G401 (cell line): ENCODE measurements around the gene COL16A1. TPM values are rescaled to one million over a fixed set of nuclear protein-coding genes. Genes with fewer than 3 reads are reported as not detected.

Experiments used
- DNase-seq: peaks from one replicate; pipeline ENCODE4 v3.0.0-alpha.2; 2015; ENCODE audit warnings: low spot score
- in situ Hi-C: cut with HindIII; loops from 2 replicates; pipeline ENCODE4 v1.10.0; 2016; ENCODE audit warnings: low sequenced_read_pairs, mixed read lengths
- total RNA-seq: library from RNA; depleted of rRNA; stranded (reverse); fragments of >200 nt; shearing (Covaris generic); gene quantifications from 2 replicates; pipeline ENCODE4 v1.2.3, GENCODE V29; 2014

Gene COL16A1
- total RNA-seq, 1 experiment from 2014 or later, result 50.5 TPM

DNA sequence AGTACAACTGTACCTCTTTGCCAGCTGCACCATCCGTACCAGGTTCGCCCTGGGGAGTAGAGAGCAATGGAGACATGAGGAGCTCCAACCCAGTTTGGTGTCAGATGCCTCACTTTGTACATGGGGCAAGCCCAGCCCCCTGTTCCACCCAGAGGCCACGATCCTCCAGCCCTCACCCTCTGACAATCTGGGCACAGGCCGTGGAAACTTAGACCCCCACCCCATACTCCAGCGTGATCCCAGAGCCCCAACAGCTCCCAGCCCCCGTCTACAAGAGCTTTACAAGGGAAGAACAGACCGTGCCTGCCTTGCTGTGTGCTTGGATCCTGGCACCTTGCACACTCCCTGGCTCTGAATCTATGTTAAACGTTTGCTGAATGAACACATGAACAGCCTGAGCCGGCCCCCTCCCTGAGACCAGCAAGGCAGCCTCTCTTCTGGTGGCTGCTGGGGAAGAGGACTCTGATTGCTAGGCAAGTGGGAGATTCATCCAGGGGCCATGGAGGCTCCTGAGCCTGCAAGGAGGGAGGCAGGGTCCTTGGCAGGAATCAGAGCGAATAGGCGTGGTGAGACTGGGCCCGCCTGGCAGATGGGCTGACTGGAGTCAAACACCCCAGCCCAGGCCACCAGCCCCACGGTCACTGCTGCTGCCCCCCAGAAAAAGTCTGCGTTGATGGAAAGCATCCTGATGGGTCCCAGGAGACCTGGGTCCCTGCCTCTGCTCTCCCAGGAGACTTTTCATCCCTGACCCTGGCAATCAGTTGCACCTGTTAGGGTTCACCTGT, 46.6 kb downstream of the COL16A1 start:
- no peak for DNase-seq
- in situ Hi-C loops, result no loop called here

DNA sequence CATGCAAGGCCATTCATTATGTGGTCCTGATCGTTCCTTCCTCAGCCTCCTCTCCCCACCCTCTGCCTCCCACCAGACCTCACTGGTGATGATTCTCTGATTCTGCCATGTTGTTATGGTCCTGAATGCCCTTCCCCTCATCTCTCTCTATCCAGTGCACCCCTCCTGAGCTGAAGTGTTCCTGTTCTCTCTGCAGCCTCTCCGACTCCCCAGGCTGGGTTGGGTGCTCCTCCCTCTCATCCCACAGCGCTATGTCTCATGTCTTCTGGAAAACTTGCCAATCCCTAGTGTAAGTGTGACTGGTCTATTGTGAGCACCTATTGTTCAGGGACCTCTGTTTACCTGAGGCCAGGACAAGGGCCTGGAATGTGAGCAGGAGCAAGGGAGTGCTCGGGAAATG, 48.1 kb downstream of the COL16A1 start:
- in situ Hi-C loops, result no loop called here
- no peak for DNase-seq

DNA sequence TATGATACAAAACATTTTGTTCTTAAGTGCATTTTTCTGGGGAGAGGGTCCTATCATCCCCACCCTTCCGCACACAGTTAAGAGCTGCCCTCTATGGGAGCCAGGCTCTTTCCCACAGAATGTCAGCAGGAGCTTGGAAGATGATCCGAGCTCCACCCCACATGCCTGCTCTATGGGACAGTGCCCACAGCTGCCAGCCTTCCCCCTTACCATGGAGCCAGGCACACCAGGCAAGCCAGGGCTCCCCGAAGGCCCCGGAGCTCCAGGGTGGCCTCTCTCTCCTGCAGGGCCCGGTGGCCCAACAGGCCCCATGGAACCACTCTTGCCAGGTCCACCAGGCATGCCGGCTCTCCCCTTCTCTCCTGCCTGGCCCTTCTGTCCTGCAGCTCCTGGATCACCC, 48.7 kb downstream of the COL16A1 start:
- in situ Hi-C loops, result no loop called here
- no peak for DNase-seq

DNA sequence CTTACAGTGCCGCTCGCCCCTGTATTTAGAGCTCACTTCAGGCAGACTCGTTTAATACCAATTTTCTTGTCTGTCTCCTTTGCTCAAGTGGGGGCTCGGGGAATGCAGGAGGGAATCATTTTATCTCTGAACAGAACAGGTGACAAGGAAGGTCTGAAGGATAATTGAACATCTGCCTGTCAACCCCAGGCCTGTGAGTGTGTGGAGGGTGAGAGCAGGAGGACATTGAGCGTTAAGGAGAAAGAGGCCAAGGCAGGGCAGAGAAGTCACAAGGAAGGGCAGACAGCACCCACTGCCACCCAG, 49.4 kb downstream of the COL16A1 start:
- in situ Hi-C loops, result no loop called here

DNA sequence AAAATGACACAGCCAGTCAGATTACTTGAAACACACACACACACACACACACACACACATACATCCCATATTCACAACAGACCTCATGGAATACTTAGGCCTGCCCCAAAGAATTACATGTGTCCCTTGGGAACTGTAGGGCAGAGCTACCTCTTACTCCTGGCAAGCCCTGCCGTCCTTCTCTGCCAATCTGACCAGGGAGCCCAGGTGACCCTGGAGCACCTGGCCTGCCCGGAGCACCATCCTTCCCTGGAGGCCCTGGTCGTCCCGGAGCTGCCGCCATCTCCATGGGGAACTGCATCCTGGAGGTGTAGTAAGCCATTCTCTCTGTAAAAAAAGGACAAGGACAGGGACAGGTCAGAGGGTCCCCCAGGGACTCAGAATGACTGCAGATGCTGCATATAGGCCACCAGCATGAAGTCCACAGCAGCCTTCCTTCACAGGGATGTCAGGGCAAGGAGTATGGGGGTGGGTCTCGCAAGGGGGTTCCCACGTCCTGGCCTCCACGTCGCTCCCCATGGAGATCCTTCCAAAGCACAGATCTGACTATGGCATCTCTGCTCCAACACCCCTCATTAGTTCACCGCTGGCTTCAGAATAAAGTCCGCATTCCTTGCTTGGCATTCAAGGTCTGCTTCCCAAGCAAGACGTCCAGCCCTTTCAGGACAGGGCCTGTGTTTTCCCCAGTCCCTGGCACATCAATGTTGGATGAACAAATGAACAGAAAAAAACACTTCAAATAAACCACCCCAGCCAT, 49.9 kb downstream of the COL16A1 start:
- in situ Hi-C loops, result no loop called here

More for the DNA sequence above, 49.4 kb downstream of the COL16A1 start:
- DNase-seq, result no peak

DNA sequence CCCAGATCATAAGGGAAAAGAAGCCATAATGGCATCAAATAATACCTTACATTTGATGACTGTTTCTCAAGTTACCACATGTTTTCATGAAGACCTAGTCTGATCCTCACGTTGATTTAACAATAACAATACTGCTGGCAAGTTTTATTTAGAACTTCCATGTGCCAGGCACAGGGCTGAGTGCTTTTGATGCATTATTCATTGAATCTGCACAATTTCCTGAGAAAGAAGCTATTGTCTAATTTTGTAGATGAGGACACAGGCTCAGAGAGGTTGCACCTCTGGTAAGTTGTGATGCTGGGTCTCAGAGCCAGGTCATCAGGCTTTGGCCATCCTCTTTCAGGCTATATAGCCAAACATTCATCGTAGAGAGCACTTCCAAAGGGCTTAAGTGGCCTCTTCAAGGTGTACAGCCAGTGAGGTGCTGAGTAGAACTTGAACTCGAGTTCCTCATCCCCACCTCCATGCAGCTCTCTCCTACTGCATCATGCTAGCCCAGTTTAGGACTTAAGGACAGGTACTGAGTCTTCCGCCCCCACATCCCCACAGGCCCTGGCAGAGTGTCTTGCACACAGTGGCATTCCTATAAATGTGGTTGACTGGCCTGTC, 50.8 kb downstream of the COL16A1 start:
- no peak for DNase-seq
- in situ Hi-C loops, result no loop called here

More for the DNA sequence above, 49.9 kb downstream of the COL16A1 start:
- DNase-seq, result no peak

DNA sequence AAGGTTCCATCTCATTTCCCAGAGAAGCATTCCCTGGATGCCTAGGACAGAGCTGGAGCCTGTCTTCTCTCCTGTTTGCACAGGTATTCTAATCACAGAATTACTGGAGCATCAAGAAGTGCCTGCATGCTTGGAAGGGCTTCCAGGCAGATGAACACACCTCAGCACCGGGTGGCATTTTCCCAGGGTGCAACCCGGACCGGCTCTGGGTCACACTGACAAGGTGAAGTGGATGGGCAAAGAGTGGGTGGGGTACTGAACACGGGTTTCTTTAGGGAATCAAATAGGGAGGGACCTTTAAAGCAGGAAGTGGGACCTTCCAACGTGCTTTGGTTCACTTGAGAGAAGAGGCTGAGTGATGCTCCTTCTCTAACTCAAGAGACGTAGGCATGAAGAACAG, 52.1 kb downstream of the COL16A1 start:
- DNase-seq, result no peak
- in situ Hi-C loops, result no loop called here

DNA sequence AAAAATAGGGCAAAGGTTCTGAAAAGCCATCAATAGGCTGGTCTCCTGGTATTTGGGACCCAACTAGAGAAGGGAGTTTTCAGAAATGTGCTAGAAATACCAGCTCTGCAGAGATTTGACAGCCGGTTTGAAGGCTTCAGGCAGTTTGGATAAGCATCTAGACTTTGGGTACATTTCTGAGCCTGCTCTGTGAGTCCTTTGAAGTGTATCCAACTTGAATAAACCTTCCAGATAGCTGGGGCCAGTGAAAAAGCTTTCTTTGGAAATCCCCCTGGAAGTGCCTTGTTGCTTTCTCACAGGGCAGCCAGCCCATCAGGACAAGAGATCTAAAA, 52.8 kb downstream of the COL16A1 start:
- DNase-seq, result no peak
- in situ Hi-C loops, result no loop called here

DNA sequence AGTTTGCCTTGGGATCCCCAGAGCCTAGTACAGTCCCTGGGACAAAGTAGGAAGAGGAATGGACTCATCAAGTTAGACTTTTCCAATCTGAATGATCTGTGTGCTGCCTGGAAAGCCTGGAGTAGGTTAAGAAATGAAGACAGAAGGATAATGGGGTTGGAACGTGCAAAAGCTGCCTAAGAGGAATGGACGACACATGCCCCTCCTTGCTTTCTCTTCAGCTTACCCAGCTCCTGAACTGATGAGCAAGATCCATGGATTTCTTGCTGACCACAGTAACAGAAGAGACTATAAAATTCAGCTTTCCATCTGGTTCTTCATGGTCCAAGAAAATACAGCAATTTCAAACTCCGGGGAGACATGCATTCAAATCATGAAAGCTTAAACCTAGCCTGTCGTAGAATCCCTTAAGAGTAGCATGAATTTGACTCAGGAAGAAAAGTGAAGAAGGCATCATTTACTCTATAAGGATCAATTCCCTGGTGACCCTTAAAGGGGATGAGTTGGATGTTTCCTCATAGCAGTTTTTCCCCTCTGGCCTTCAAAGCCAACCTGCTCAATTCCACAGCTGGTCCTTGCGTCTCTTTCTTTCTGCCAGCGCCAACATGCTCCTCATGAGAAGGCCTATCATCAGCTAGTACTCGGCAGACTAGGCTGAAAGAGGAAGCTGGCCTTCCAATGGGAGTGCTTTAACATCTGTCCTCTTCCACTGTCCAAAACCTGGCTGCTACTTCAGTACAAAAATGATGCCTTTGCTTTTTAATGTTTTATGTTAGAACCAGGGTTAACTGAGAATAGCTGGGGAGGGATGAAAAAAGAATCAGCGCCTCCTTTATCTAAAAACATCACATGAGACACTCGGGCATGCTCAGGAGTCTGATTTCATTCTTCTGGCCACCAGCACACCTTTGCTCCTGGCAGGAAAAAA, 53.4 kb downstream of the COL16A1 start:
- no peak for DNase-seq
- in situ Hi-C loops, result no loop called here

DNA sequence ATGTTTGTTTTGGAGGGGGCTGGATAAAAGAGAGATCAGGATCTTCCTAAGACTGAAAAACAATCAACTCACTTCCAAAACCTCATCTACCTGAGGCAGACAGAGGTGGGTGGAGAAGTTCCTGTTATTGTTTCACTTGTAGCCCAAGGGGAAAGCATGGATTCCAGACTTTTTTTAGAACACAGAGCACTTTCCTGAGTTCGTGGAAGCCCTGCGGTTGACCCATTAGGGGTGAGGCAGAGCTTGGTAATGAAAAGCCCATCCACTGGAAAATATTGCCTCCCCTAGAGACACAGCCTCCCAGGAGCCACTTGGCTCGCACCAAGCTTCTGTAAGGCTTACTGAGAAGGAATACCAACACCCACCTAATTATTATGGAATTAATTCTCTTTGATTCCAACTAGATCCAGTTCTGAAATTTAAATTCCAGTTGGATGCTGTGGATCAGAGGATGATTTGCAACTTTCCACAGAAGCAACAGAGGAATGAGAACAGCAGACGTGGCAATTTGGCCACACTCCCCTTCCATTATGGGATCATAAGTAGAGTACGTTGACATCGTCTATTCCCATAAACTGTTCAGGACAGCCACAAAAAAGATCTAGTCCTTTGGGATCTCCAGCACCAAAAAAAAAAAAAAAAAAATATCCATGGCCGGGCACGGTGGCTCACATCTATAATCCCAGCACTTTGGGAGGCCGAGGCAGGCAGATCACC, 55.0 kb downstream of the COL16A1 start:
- in situ Hi-C loops, result no loop called here
- DNase-seq, result no peak

DNA sequence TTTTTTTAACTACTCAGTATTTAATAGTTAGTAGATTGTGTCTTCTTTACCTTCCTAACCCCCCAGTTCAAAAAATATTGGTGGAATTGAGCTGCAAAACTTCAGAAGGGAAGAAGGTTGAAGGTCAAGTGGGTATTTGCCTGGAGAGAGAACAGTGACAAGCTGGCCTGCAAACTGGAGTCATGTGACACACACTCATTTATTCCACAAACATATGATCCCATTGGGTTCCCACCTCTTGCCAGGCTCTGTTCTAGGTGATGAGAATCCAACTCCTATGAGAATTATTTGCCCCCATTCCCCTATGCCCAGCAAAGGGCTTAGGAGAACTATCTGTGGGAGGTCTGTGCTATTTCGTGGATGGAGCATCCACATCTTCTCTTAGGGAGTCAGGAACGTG, 55.6 kb downstream of the COL16A1 start:
- no peak for DNase-seq
- in situ Hi-C loops, result no loop called here

DNA sequence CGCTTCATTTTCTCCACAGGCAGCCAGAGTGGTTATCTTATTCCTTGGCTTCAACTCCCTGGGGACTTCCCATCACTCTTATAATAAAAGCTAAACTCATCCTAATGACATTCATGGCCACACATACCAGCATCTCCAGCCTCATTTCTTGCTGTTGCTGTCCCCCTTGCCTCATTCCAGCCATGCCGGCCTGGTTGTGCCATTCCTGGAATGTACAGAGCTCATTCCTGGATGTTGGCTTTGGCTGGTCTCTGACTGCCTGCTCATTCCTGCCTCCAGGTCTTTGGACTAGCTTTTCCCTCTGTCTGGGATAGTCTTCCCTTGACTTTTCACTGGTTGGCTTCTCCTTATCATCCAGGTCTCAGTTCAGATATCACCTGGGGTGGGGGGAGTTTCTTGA, 56.7 kb downstream of the COL16A1 start:
- DNase-seq, result no peak
- in situ Hi-C loops, result no loop called here

DNA sequence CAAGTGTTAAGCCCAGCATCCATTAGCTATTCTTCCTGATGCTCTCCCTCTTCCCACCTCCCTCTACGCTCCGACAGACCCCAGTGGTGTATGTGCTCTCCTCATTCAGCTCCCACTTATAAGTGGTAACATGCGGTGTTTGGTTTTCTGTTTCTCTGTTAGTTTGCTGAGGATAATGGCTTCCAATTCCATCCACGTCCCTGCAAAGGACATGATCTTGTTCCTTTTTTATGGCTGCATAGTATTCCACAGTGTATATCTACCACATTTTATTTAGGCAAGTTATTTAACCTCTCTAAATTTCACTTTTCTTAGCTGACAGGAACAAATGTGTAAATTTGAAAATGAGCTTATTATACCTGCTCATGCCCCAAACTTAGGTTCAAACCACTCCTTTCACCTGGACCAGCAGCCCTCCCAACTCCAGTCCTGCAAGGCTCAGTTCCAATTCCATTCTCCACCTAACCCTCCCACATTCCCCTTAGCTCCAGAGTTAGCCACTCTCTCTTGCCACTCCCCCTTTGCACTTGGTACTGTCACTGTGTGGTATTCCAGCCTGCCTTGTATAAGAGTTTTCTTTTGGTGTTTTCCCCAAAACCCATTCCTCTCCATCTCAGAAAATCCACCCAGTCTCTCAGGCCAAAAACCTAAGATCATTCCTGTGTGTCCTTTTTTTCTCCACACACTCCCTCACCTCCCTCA, 57.4 kb downstream of the COL16A1 start:
- DNase-seq, result no peak
- in situ Hi-C loops, result no loop called here

DNA sequence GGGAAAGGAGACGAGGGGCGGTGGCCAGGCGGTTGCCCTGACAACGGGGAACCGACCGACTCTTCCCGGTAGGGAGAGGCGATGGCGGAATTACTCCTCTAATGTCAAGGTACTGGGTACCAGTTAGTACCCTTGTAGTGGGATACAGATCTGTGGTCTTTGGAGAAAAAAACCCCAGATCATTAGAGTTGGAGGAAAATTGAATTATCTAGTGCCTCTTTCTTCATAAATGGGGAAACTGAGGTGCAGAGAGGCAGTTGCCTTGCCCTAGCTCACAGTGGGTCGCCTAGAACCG, 58.6 kb downstream of the COL16A1 start:
- no peak for DNase-seq
- in situ Hi-C loops, result no loop called here

DNA sequence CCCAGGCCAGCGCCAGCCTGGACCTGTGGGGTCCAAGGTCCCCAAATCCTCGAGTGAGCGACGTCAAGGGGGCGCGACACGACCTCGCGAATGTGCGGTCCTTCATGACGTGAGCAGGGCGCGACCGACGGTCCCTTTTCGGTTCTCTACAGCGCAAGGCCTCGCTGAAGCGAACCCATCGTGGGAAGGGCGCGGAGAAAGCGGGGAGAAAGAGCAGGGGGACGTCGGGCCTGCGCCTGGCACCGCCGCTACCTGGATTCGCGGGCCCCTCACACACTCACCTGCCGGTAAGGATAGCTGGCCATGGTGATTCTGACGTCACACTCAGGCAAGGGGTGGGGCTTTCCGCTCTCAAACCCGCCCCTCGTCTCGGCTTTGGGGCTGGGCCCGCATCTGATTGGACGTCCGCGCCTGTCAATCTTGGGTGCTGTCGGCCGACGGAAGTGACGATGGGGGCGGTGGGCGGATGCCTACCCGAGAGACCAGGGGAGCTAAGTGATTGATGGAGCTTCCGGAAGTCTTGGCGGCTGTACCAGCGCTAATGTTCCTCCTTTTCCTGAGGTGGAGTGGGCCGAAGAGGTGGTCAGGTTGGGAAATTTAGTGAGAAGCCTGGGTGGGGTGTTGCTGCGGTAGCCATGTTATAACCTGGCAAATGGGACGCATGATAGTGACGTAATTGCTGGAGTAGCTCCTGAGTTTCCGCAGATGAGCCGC, 59.1 kb downstream of the COL16A1 start, which contains the start of gene PEF1:
PEF1 (minus strand) TSS at position 317 of the 714 bp plus-strand sequence; CDS start at position 305, 12 bp downstream.
- peak; percentile 100 for DNase-seq
- in situ Hi-C loops, result no loop called here

DNA sequence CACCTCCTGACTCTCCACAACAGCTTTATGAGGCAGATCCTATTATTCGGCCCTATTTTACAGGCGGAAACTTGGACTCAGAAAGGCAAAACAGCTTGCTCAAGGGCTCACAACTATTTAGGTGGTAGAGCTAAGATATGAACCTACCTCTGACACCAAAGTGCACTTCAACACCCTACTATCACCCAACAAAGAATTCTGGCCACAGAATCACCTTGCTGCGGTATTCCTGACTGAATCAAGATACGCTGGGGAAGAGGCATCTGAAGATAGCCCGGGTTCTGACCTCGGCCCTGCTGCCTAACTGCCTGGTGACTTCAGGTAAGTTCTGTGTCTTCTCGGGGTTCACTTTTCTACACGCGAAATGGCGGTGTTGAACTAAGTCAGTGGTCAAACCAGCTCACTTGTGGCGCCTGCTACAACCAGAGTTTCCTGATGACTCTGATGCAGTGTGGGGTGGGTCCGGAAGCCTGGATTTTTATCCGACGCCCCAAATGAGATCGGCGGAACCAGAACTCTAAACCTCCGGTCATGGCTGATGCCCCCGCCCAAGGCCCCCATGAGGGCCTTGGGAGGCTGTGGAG, 59.7 kb downstream of the COL16A1 start:
- in situ Hi-C loops, result no loop called here
- peak; percentile 15 for DNase-seq

DNA sequence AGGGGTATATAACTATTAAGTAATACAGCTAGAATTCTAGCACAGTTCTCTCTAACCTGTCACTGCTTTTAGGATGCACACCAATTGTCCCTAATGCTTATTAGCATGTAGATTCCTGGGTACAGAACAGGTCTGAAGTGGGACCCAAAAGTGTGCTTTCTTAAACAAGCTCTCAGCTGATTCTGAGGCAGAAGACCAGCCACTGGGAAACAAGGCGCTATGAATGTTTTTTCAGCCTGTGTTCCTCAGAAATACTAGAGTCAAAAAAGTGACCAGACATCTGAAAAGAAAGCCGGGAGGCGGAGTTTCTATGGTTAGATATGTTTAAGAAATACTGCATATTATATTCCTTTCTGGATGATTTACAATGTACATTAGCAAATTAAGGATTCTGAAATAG, 60.9 kb downstream of the COL16A1 start:
- DNase-seq, result no peak
- in situ Hi-C loops, result no loop called here

DNA sequence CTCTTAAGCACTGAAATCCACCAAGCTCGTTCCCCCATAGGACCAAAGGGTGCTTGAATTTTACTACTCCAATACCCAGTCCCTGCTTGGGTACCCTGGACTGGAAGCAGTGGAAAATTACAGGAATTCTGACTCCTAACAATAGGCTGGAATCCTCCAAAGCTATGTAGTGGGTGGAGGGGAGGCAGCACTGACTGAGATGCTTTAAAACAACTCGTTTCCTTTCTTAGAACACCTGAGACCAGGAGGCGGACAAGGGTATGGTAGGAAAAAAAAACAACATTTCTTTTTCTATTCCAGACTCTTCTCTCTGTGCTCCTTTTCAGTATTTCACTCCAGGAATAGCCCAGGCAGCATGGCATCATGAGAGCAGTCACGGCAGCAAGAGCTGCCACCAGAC, 61.5 kb downstream of the COL16A1 start:
- in situ Hi-C loops, result no loop called here
- DNase-seq, result peak; percentile 35
